ENCODE measurements around the gene SPTBN2.
"Not testable (repeated sequence)": the region's sequence is repeated elsewhere in the genome, so short reads cannot be mapped to it uniquely, and the experiment has no call there.

SPTBN2 gene

GRCh38 chr11:66643745-66644437, 85.1 kb downstream of the SPTBN2 start:
- Histone ChIP-seq H3K23ac (ENCODE audit: low read depth, low read length, poor library complexity) (peak overlapping the region; percentile 81), H4K91ac (ENCODE audit: low read depth, low read length, poor library complexity) (no peak overlapping the region), H2BK5ac (ENCODE audit: low read length) (no peak overlapping the region), H3K4ac (ENCODE audit: low read length) (no peak overlapping the region), H2AK5ac (ENCODE audit: low read depth, low read length) (no peak overlapping the region), H3K36me3 (replicated peaks in 1 of 2; ENCODE audit: control insufficient read depth in 2 of 2, insufficient read depth in 2 of 2, low read length in 2 of 2) (peaks cover 52 to 99% of the 10 kb centered on the region in 2 donors), H3K27ac (replicated peaks; ENCODE audit: low read length) (no peak overlapping the region), H3K9ac (ENCODE audit: low read depth, low read length, poor library complexity) (peak overlapping the region; percentile 18), H4K8ac (ENCODE audit: low read depth, low read length) (no peak overlapping the region), H2BK120ac (ENCODE audit: low read depth, low read length) (no peak overlapping the region), H3K4me2 (ENCODE audit: insufficient read depth, low read length, poor library complexity, severe bottlenecking) (peak overlapping the region; percentile 39), H3K9me3 (replicated peaks in 1 of 2; ENCODE audit: control insufficient read depth in 2 of 2, insufficient read depth in 1 of 2, low read depth in 1 of 2, low read length in 2 of 2) (no peaks in the 10 kb centered on the region), H3K14ac (ENCODE audit: low read length) (no peak overlapping the region), H3K4me3 (ENCODE audit: low read length in 2 of 2) (no peak overlapping the region), H2AFZ (ENCODE audit: low read length) (no peak overlapping the region), H2BK15ac (ENCODE audit: low read length) (no peak overlapping the region), H3K18ac (ENCODE audit: low read length) (no peak overlapping the region), H3K27me3 (ENCODE audit: control insufficient read depth in 3 of 3, insufficient read depth in 3 of 3, low read depth in 1 of 3, low read length in 3 of 3) (no peaks in the 10 kb centered on the region), H2BK12ac (ENCODE audit: low read length) (no peak overlapping the region), H3K4me1 (ENCODE audit: control insufficient read depth in 2 of 2, insufficient read depth in 1 of 2, low read depth in 1 of 2, low read length in 2 of 2) (peaks cover 14 to 25% of the 10 kb centered on the region in 2 donors), H3K79me1 (ENCODE audit: low read depth, low read length) (peaks cover 6% of the 10 kb centered on the region)
- DNase-seq (ENCODE audit: low spot score) = no peak
- no CpG with 5 or more reads among the region's 24 CpGs for WGBS, 2 donors (ENCODE audit: extremely low coverage in 2 of 2, insufficient read length in 2 of 2, insufficient replicate concordance in 1 of 2)

- Histone ChIP-seq H2AK5ac (ENCODE audit: low read depth, low read length) (no peak overlapping the region), H3K79me1 (ENCODE audit: low read depth, low read length) (peaks cover 6% of the 10 kb centered on the region), H2AFZ (ENCODE audit: low read length) (no peak overlapping the region), H3K9me3 (replicated peaks in 1 of 2; ENCODE audit: control insufficient read depth in 2 of 2, insufficient read depth in 1 of 2, low read depth in 1 of 2, low read length in 2 of 2) (no peaks in the 10 kb centered on the region), H3K4me1 (ENCODE audit: control insufficient read depth in 2 of 2, insufficient read depth in 1 of 2, low read depth in 1 of 2, low read length in 2 of 2) (peaks cover 14 to 32% of the 10 kb centered on the region in 2 donors), H2BK120ac (ENCODE audit: low read depth, low read length) (no peak overlapping the region), H3K14ac (ENCODE audit: low read length) (no peak overlapping the region), H4K8ac (ENCODE audit: low read depth, low read length) (no peak overlapping the region), H3K27ac (replicated peaks; ENCODE audit: low read length) (no peak overlapping the region), H3K18ac (ENCODE audit: low read length) (no peak overlapping the region), H2BK5ac (ENCODE audit: low read length) (no peak overlapping the region), H2BK15ac (ENCODE audit: low read length) (no peak overlapping the region), H3K9ac (ENCODE audit: low read depth, low read length, poor library complexity) (no peak overlapping the region), H3K4me2 (ENCODE audit: insufficient read depth, low read length, poor library complexity, severe bottlenecking) (peak overlapping the region; percentile 19), H3K4ac (ENCODE audit: low read length) (no peak overlapping the region), H3K4me3 (ENCODE audit: low read length in 2 of 2) (peak overlapping the region in 1 of 2 donors; percentile 31), H4K91ac (ENCODE audit: low read depth, low read length, poor library complexity) (no peak overlapping the region), H2BK12ac (ENCODE audit: low read length) (no peak overlapping the region), H3K36me3 (replicated peaks in 1 of 2; ENCODE audit: control insufficient read depth in 2 of 2, insufficient read depth in 2 of 2, low read length in 2 of 2) (peaks cover 44 to 81% of the 10 kb centered on the region in 2 donors), H3K27me3 (ENCODE audit: control insufficient read depth in 3 of 3, insufficient read depth in 3 of 3, low read depth in 1 of 3, low read length in 3 of 3) (no peaks in the 10 kb centered on the region), H3K23ac (ENCODE audit: low read depth, low read length, poor library complexity) (no peak overlapping the region)
- no CpG with 5 or more reads among the region's 3 CpGs for WGBS, 2 donors (ENCODE audit: extremely low coverage in 2 of 2, insufficient read length in 2 of 2, insufficient replicate concordance in 1 of 2)
- DNase-seq (ENCODE audit: low spot score) = no peak
Measured at GRCh38 chr11:66641834-66642233, 87.2 kb downstream of the SPTBN2 start.

DNA sequence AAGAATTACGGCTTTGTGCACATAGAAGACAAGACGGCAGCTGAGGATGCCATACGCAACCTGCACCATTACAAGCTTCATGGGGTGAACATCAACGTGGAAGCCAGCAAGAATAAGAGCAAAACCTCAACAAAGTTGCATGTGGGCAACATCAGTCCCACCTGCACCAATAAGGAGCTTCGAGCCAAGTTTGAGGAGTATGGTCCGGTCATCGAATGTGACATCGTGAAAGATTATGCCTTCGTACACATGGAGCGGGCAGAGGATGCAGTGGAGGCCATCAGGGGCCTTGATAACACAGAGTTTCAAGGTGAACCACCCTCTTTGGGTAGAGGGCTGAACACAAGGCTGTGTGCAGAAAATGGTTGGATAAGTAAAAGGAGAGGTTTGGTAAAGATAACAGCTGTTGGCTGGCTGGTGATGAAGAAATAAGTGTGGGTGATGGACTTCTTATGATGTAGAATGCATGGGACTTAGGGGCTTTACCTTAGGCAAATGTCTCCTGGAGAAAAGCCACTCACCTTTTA, 89.1 kb downstream of the SPTBN2 start:
- not testable (repeated sequence) for H3K14ac ChIP-seq (ENCODE audit: low read length); H3K9ac ChIP-seq (ENCODE audit: low read depth, low read length, poor library complexity); H2BK5ac ChIP-seq (ENCODE audit: low read length); H3K18ac ChIP-seq (ENCODE audit: low read length); DNase-seq (ENCODE audit: low spot score); H3K27me3 ChIP-seq (ENCODE audit: control insufficient read depth in 3 of 3, insufficient read depth in 3 of 3, low read depth in 1 of 3, low read length in 3 of 3); H3K4ac ChIP-seq (ENCODE audit: low read length); H2BK15ac ChIP-seq (ENCODE audit: low read length); H3K9me3 ChIP-seq (replicated peaks in 1 of 2; ENCODE audit: control insufficient read depth in 2 of 2, insufficient read depth in 1 of 2, low read depth in 1 of 2, low read length in 2 of 2); H4K91ac ChIP-seq (ENCODE audit: low read depth, low read length, poor library complexity); H2BK12ac ChIP-seq (ENCODE audit: low read length); H2AFZ ChIP-seq (ENCODE audit: low read length); H3K79me1 ChIP-seq (ENCODE audit: low read depth, low read length); H3K27ac ChIP-seq (replicated peaks; ENCODE audit: low read length); H4K8ac ChIP-seq (ENCODE audit: low read depth, low read length); H2AK5ac ChIP-seq (ENCODE audit: low read depth, low read length); H3K23ac ChIP-seq (ENCODE audit: low read depth, low read length, poor library complexity); H2BK120ac ChIP-seq (ENCODE audit: low read depth, low read length)
- peak overlapping the region; percentile 78 for H3K4me2 ChIP-seq (ENCODE audit: insufficient read depth, low read length, poor library complexity, severe bottlenecking)
- peaks cover 14 to 32% of the 10 kb centered on the region in 2 donors for H3K4me1 ChIP-seq (ENCODE audit: control insufficient read depth in 2 of 2, insufficient read depth in 1 of 2, low read depth in 1 of 2, low read length in 2 of 2)
- peak overlapping the region in 1 of 2 donors; percentile 93 for H3K4me3 ChIP-seq (ENCODE audit: low read length in 2 of 2)
- H3K36me3 ChIP-seq (replicated peaks in 1 of 2; ENCODE audit: control insufficient read depth in 2 of 2, insufficient read depth in 2 of 2, low read length in 2 of 2) = peaks cover 27 to 76% of the 10 kb centered on the region in 2 donors
- WGBS, 2 donors (ENCODE audit: extremely low coverage in 2 of 2, insufficient read length in 2 of 2, insufficient replicate concordance in 1 of 2) = no CpG with 5 or more reads among the region's 10 CpGs

GRCh38 chr11:66639066-66639813, 89.8 kb downstream of the SPTBN2 start:
- no peak overlapping the region for H2BK15ac ChIP-seq (ENCODE audit: low read length)
- no peak overlapping the region for H4K91ac ChIP-seq (ENCODE audit: low read depth, low read length, poor library complexity)
- H3K4me3 ChIP-seq (ENCODE audit: low read length in 2 of 2) = peak overlapping the region; percentile 93
- no peak overlapping the region for H3K23ac ChIP-seq (ENCODE audit: low read depth, low read length, poor library complexity)
- no peak overlapping the region for H3K9ac ChIP-seq (ENCODE audit: low read depth, low read length, poor library complexity)
- no peak for DNase-seq (ENCODE audit: low spot score)
- H3K18ac ChIP-seq (ENCODE audit: low read length) = peak overlapping the region; percentile 8
- peak overlapping the region; percentile 79 for H3K27ac ChIP-seq (replicated peaks; ENCODE audit: low read length)
- H3K36me3 ChIP-seq (replicated peaks in 1 of 2; ENCODE audit: control insufficient read depth in 2 of 2, insufficient read depth in 2 of 2, low read length in 2 of 2) = peaks cover 26 to 76% of the 10 kb centered on the region in 2 donors
- no peak overlapping the region for H3K4ac ChIP-seq (ENCODE audit: low read length)
- no peak overlapping the region for H2BK120ac ChIP-seq (ENCODE audit: low read depth, low read length)
- H3K14ac ChIP-seq (ENCODE audit: low read length) = no peak overlapping the region
- peak overlapping the region; percentile 67 for H2AFZ ChIP-seq (ENCODE audit: low read length)
- H3K79me1 ChIP-seq (ENCODE audit: low read depth, low read length) = peaks cover 6% of the 10 kb centered on the region
- H3K4me2 ChIP-seq (ENCODE audit: insufficient read depth, low read length, poor library complexity, severe bottlenecking) = peak overlapping the region; percentile 78
- WGBS, 2 donors (ENCODE audit: extremely low coverage in 2 of 2, insufficient read length in 2 of 2, insufficient replicate concordance in 1 of 2) = no CpG with 5 or more reads among the region's 27 CpGs
- no peaks in the 10 kb centered on the region for H3K27me3 ChIP-seq (ENCODE audit: control insufficient read depth in 3 of 3, insufficient read depth in 3 of 3, low read depth in 1 of 3, low read length in 3 of 3)
- no peak overlapping the region for H4K8ac ChIP-seq (ENCODE audit: low read depth, low read length)
- H3K4me1 ChIP-seq (ENCODE audit: control insufficient read depth in 2 of 2, insufficient read depth in 1 of 2, low read depth in 1 of 2, low read length in 2 of 2) = peaks cover 14 to 32% of the 10 kb centered on the region in 2 donors
- no peaks in the 10 kb centered on the region for H3K9me3 ChIP-seq (replicated peaks in 1 of 2; ENCODE audit: control insufficient read depth in 2 of 2, insufficient read depth in 1 of 2, low read depth in 1 of 2, low read length in 2 of 2)
- H2BK5ac ChIP-seq (ENCODE audit: low read length) = no peak overlapping the region
- no peak overlapping the region for H2BK12ac ChIP-seq (ENCODE audit: low read length)
- no peak overlapping the region for H2AK5ac ChIP-seq (ENCODE audit: low read depth, low read length)

All from neuronal stem cell (in vitro differentiated cells).